Neuronal stem cell (in vitro differentiated cells): ENCODE results near the gene CAD.

Source experiments
- DNase-seq: peaks from one replicate; pipeline ENCODE4 v3.0.0-alpha.2; 2013; ENCODE audit warnings: low spot score
- H2AFZ ChIP-seq: one replicate; pipeline ENCODE4 v1.6.1; 2013; ENCODE audit warnings: mild to moderate bottlenecking, low read length, inconsistent platforms
- H2AK5ac ChIP-seq: 2 replicates; pipeline ENCODE4 v1.6.1; 2013; ENCODE audit warnings: low read depth, mild to moderate bottlenecking, inconsistent platforms, low read length, moderate library complexity, mixed read lengths
- H2BK120ac ChIP-seq: 2 replicates; pipeline ENCODE4 v1.6.1; 2013; ENCODE audit warnings: low read depth, mild to moderate bottlenecking, inconsistent platforms, low read length, moderate library complexity, mixed read lengths
- H2BK12ac ChIP-seq: one replicate; pipeline ENCODE4 v1.6.1; 2013; ENCODE audit warnings: low read length, inconsistent platforms
- H2BK15ac ChIP-seq: 2 replicates; pipeline ENCODE4 v1.6.1; 2013; ENCODE audit warnings: mild to moderate bottlenecking, low read length, inconsistent platforms, mixed read lengths
- H2BK5ac ChIP-seq: one replicate; pipeline ENCODE4 v1.6.1; 2013; ENCODE audit warnings: inconsistent platforms, mild to moderate bottlenecking, low read length, moderate library complexity
- H3K14ac ChIP-seq: one replicate; pipeline ENCODE4 v1.6.1; 2013; ENCODE audit warnings: low read length, inconsistent platforms
- H3K18ac ChIP-seq: 2 replicates; pipeline ENCODE4 v1.6.1; 2013; ENCODE audit warnings: low read length, inconsistent platforms
- H3K23ac ChIP-seq: 2 replicates; pipeline ENCODE4 v1.6.1; 2013; ENCODE audit warnings: low read depth, mild to moderate bottlenecking, mixed read lengths, low read length, inconsistent platforms; ENCODE audit not compliant: poor library complexity
- H3K27ac ChIP-seq: replicated peaks from 3 replicates; pipeline ENCODE4 v1.5.1; 2013; ENCODE audit warnings: low read length, inconsistent platforms
- H3K27me3 ChIP-seq, 3 experiments: 2 replicates each; pipeline ENCODE4 v1.6.1; 2013; ENCODE audit warnings: low read length in 3 of 3, mild to moderate bottlenecking in 2 of 3, inconsistent platforms in 1 of 3, low read depth in 1 of 3, mixed read lengths in 1 of 3, moderate library complexity in 1 of 3; ENCODE audit not compliant: control insufficient read depth in 3 of 3, insufficient read depth in 3 of 3
- H3K36me3 ChIP-seq, 2 donors: replicated peaks in 1 of 2; 2 replicates each; pipeline ENCODE4 v1.6.1; 2013; ENCODE audit warnings: low read length in 2 of 2; ENCODE audit not compliant: control insufficient read depth in 2 of 2, insufficient read depth in 2 of 2
- H3K4ac ChIP-seq: 2 replicates; pipeline ENCODE4 v1.6.1; 2013; ENCODE audit warnings: inconsistent platforms, mild to moderate bottlenecking, low read length, moderate library complexity
- H3K4me1 ChIP-seq, 2 donors: 1 replicate in 1 of 2; 2 replicates in 1 of 2; pipeline ENCODE4 v1.6.1; 2013; ENCODE audit warnings: low read length in 2 of 2, low read depth in 1 of 2; ENCODE audit not compliant: control insufficient read depth in 2 of 2, insufficient read depth in 1 of 2
- H3K4me2 ChIP-seq: one replicate; pipeline ENCODE4 v1.6.1; 2013; ENCODE audit warnings: mild to moderate bottlenecking, low read length, inconsistent platforms; ENCODE audit not compliant: insufficient read depth, poor library complexity, severe bottlenecking
- H3K4me3 ChIP-seq, 2 donors: 2 replicates each; pipeline ENCODE4 v1.5.1; 2013; ENCODE audit warnings: low read length in 2 of 2, mild to moderate bottlenecking in 2 of 2, inconsistent platforms in 1 of 2, moderate library complexity in 1 of 2
- H3K79me1 ChIP-seq: one replicate; pipeline ENCODE4 v1.6.1; 2013; ENCODE audit warnings: low read depth, mild to moderate bottlenecking, inconsistent platforms, low read length, moderate library complexity
- H3K9ac ChIP-seq: one replicate; pipeline ENCODE4 v1.6.1; 2013; ENCODE audit warnings: mild to moderate bottlenecking, low read depth, low read length, inconsistent platforms; ENCODE audit not compliant: poor library complexity
- H3K9me3 ChIP-seq, 2 donors: replicated peaks in 1 of 2; 2 replicates each; pipeline versions ENCODE3 to v1.6.1; 2013; ENCODE audit warnings: low read length in 2 of 2, mild to moderate bottlenecking in 2 of 2, inconsistent platforms in 1 of 2, low read depth in 1 of 2, mixed read lengths in 1 of 2, moderate library complexity in 1 of 2; ENCODE audit not compliant: control insufficient read depth in 2 of 2, insufficient read depth in 1 of 2
- H4K8ac ChIP-seq: one replicate; pipeline ENCODE4 v1.6.1; 2013; ENCODE audit warnings: low read depth, mild to moderate bottlenecking, inconsistent platforms, low read length, moderate library complexity
- H4K91ac ChIP-seq: one replicate; pipeline ENCODE4 v1.6.1; 2013; ENCODE audit warnings: low read length, low read depth, mild to moderate bottlenecking, inconsistent platforms; ENCODE audit not compliant: poor library complexity
- WGBS, 2 donors: extraction: QIAGEN DNeasy Blood & Tissue Kit; methylation state at CpG; one replicate each; pipeline ENCODE4 v1.1.7; 2013; ENCODE audit warnings: missing lambda C conversion rate in 2 of 2, mixed read lengths in 1 of 2; ENCODE audit not compliant: insufficient read length in 2 of 2, insufficient replicate concordance in 1 of 2; ENCODE audit errors: extremely low coverage in 2 of 2; 5-methylcytosine and 5-hydroxymethylcytosine counted together

CAD gene

DNA sequence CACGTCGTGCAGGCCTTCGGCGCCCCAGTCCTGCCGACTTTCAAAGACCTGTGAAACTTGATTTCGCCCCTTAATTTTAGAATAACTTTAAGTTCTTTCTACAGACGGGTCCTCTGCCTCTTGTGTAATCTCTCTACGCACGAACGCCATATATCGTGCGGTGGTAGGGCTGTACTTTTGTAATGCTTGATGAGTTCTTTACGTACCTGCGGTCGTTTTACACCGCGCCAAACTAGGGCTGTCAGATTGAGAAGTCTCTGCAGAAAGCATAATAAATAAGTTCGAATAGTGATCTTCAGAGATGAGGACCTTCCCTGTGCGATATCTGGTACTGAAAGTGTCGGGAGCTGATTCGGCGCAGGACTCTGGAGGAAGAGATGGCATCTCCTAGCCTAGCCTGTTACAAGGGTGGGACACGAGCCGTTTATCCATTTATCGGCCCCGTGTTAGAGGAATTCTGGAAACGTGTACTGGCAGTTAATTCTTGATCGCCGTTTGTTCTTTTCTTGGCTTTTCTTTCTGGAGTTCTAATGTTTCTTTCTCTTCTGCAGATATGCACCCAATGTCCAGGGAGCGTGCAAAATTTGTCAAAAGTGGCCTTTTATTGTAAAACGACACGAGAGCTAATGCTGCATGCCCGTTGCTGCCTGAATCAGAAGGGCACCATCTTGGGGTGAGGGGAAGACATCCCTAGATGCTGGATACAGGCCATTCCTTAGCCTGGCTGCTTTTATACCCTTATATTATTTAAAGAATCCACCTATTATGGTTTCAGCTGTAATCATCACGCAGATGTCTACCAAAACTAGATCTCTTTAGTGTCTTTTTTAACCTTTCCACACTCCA lies 4.3 kb upstream of the CAD start:
- peak overlapping the region; percentile 53 for H2AK5ac ChIP-seq
- no peak overlapping the region for H3K14ac ChIP-seq
- peaks cover 5 to 8% of the 10 kb centered on the region in 2 donors for H3K4me1 ChIP-seq
- peak overlapping the region; percentile 30 for H2BK15ac ChIP-seq
- H3K27ac ChIP-seq: peak overlapping the region; percentile 93
- peak overlapping the region; percentile 71 for H3K4me2 ChIP-seq
- H3K36me3 ChIP-seq: peaks cover 7 to 64% of the 10 kb centered on the region in 2 donors
- no peak overlapping the region for H3K4ac ChIP-seq
- H2BK5ac ChIP-seq: peak overlapping the region; percentile 84
- peak overlapping the region; percentile 95 to 97 for H3K4me3 ChIP-seq
- H4K91ac ChIP-seq: no peak overlapping the region
- WGBS, 2 donors: no CpG with 5 or more reads among the region's 34 CpGs
- no peak overlapping the region for H4K8ac ChIP-seq
- H3K23ac ChIP-seq: peak overlapping the region; percentile 90
- no peaks in the 10 kb centered on the region for H3K79me1 ChIP-seq
- peak overlapping the region; percentile 100 for H2AFZ ChIP-seq
- H3K27me3 ChIP-seq: no peaks in the 10 kb centered on the region
- H3K9me3 ChIP-seq: no peaks in the 10 kb centered on the region
- DNase-seq: no peak
- peak overlapping the region; percentile 99 for H3K9ac ChIP-seq
- H2BK12ac ChIP-seq: no peak overlapping the region
- peak overlapping the region; percentile 96 for H3K18ac ChIP-seq
- peak overlapping the region; percentile 6 for H2BK120ac ChIP-seq

DNA sequence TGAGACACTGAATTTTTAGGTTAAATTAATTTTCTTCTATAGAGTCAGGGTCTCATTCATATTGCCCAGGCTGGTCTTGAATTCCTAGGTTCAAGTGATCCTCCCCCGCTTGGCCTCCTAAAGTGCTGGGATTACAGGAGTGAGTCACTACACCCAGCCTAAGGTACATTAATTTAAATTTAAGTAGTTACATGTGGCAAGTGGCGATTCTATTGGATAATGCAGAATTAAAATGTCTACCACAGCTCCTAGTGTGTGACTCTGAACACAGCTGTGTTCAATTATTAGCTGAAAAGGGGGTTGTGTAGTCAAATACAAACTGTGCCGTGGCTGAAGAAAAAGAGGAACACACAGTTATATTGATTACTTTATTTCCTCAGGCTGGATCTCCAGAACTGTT lies 2.2 kb upstream of the CAD start:
- no peak overlapping the region for H3K4me3 ChIP-seq
- H3K9ac ChIP-seq: no peak overlapping the region
- H3K27ac ChIP-seq: no peak overlapping the region
- H3K79me1 ChIP-seq: no peaks in the 10 kb centered on the region
- H3K4me2 ChIP-seq: no peak overlapping the region
- H4K91ac ChIP-seq: no peak overlapping the region
- no peak overlapping the region for H3K4ac ChIP-seq
- no peak overlapping the region for H2AFZ ChIP-seq
- H2BK15ac ChIP-seq: no peak overlapping the region
- H2AK5ac ChIP-seq: no peak overlapping the region
- no peaks in the 10 kb centered on the region for H3K9me3 ChIP-seq
- no peak overlapping the region for H4K8ac ChIP-seq
- H3K4me1 ChIP-seq: peaks cover 8 to 10% of the 10 kb centered on the region in 2 donors
- no peaks in the 10 kb centered on the region for H3K27me3 ChIP-seq
- H2BK12ac ChIP-seq: no peak overlapping the region
- no peak overlapping the region for H3K23ac ChIP-seq
- H3K14ac ChIP-seq: no peak overlapping the region
- no peak overlapping the region for H2BK5ac ChIP-seq
- no peak for DNase-seq
- H3K18ac ChIP-seq: no peak overlapping the region
- no CpG with 5 or more reads among the region's 3 CpGs for WGBS, 2 donors
- H2BK120ac ChIP-seq: no peak overlapping the region
- peaks cover 11 to 63% of the 10 kb centered on the region in 2 donors for H3K36me3 ChIP-seq

DNA sequence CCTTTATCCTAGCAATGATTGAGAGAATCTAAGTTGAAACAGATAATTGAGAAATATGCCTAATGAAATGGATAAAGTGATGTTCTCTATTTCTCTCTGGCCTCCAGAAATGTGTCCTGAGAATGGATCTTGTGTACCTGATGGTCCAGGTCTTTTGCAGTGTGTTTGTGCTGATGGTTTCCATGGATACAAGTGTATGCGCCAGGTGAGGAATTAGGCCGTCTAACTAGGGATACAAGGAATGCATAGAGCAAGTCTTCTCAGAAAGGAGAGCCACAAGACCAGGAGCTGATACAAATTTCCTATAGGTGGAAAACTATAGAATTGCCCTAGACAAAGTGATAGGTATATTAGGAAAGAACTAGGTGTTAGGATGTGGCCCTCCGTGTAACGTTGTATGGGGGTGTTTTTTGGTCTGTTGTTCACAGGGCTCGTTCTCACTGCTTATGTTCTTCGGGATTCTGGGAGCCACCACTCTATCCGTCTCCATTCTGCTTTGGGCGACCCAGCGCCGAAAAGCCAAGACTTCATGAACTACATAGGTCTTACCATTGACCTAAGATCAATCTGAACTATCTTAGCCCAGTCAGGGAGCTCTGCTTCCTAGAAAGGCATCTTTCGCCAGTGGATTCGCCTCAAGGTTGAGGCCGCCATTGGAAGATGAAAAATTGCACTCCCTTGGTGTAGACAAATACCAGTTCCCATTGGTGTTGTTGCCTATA lies 592 bp upstream of the CAD start:
- Histone ChIP-seq H4K8ac (no peak overlapping the region), H3K9ac (no peak overlapping the region), H3K4me2 (peak overlapping the region; percentile 11), H3K79me1 (no peaks in the 10 kb centered on the region), H3K36me3 (peaks cover 18 to 74% of the 10 kb centered on the region in 2 donors), H3K4me3 (no peak overlapping the region), H3K18ac (no peak overlapping the region), H3K14ac (no peak overlapping the region), H2AK5ac (no peak overlapping the region), H3K27me3 (no peaks in the 10 kb centered on the region), H2AFZ (peak overlapping the region; percentile 9), H2BK120ac (no peak overlapping the region), H3K9me3 (no peaks in the 10 kb centered on the region), H3K23ac (no peak overlapping the region), H3K4me1 (peaks cover 8 to 10% of the 10 kb centered on the region in 2 donors), H2BK5ac (no peak overlapping the region), H3K27ac (no peak overlapping the region), H4K91ac (no peak overlapping the region), H3K4ac (no peak overlapping the region), H2BK15ac (no peak overlapping the region), H2BK12ac (no peak overlapping the region)
- WGBS, 2 donors: no CpG with 5 or more reads among the region's 13 CpGs
- DNase-seq: no peak

DNA sequence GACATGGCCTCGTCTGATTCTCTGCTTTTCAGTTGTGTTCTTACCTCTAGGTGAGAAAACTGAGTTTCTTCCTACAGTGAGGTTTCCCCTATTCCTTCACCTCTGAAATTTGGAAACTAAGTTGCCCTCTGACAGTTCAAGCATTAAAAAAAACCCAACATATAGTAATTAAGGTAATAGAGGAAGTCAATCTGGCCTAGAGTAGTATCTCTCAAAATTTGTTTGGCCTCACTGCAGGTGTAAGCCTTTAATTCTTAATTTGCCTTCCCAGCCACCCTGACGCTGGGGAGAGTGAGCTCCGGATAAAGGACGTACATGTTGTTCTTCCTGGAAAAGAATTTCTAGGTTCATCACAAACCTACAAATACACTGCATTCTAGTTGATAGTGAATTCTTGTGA lies 1.4 kb downstream of the CAD start:
- H2BK5ac ChIP-seq: no peak overlapping the region
- no peak overlapping the region for H3K23ac ChIP-seq
- no peak overlapping the region for H3K4ac ChIP-seq
- no peaks in the 10 kb centered on the region for H3K79me1 ChIP-seq
- H3K4me1 ChIP-seq: peaks cover 3 to 6% of the 10 kb centered on the region in 2 donors
- H3K14ac ChIP-seq: no peak overlapping the region
- no peak overlapping the region for H2BK15ac ChIP-seq
- H3K27me3 ChIP-seq: no peaks in the 10 kb centered on the region
- H3K4me3 ChIP-seq: no peak overlapping the region
- H3K36me3 ChIP-seq: peaks cover 32 to 91% of the 10 kb centered on the region in 2 donors
- no peak overlapping the region for H3K18ac ChIP-seq
- H2BK12ac ChIP-seq: no peak overlapping the region
- no peak overlapping the region for H3K27ac ChIP-seq
- H3K9ac ChIP-seq: no peak overlapping the region
- H4K91ac ChIP-seq: no peak overlapping the region
- no peak overlapping the region for H2AFZ ChIP-seq
- no peaks in the 10 kb centered on the region for H3K9me3 ChIP-seq
- no peak overlapping the region for H4K8ac ChIP-seq
- H2AK5ac ChIP-seq: no peak overlapping the region
- no peak overlapping the region for H2BK120ac ChIP-seq
- no peak for DNase-seq
- H3K4me2 ChIP-seq: no peak overlapping the region
- WGBS, 2 donors: no CpG with 5 or more reads among the region's 4 CpGs
